ENCODE data around the gene ZNF668. TPM values are rescaled to one million over a fixed set of nuclear protein-coding genes. Genes with fewer than 3 reads are reported as not detected.

Gene ZNF668
- total RNA-seq, 4 donors from 2014 or later, result 7.3 to 10.7 (median 7.6) TPM

DNA sequence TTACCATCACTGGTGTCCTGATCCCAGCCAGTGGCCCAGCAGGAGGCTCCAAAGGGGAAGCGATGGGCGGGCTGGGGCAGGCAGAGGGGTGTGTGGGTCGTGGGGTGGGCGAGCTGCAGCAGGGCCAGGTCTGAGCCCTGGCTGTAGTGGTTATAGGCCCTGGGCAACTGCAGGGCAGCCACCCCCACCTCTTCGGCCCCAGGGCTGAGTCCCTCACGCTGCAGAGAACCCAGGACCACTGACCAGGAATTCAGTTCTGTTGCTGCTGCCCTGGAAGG lies 12.5 kb upstream of the ZNF668 start:
- TF ChIP-seq, protein P1, sequence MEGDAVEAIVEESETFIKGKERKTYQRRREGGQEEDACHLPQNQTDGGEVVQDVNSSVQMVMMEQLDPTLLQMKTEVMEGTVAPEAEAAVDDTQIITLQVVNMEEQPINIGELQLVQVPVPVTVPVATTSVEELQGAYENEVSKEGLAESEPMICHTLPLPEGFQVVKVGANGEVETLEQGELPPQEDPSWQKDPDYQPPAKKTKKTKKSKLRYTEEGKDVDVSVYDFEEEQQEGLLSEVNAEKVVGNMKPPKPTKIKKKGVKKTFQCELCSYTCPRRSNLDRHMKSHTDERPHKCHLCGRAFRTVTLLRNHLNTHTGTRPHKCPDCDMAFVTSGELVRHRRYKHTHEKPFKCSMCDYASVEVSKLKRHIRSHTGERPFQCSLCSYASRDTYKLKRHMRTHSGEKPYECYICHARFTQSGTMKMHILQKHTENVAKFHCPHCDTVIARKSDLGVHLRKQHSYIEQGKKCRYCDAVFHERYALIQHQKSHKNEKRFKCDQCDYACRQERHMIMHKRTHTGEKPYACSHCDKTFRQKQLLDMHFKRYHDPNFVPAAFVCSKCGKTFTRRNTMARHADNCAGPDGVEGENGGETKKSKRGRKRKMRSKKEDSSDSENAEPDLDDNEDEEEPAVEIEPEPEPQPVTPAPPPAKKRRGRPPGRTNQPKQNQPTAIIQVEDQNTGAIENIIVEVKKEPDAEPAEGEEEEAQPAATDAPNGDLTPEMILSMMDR (IDR thresholded peaks at IDR 0.05; ENCODE audit: low read depth), result no peak

DNA sequence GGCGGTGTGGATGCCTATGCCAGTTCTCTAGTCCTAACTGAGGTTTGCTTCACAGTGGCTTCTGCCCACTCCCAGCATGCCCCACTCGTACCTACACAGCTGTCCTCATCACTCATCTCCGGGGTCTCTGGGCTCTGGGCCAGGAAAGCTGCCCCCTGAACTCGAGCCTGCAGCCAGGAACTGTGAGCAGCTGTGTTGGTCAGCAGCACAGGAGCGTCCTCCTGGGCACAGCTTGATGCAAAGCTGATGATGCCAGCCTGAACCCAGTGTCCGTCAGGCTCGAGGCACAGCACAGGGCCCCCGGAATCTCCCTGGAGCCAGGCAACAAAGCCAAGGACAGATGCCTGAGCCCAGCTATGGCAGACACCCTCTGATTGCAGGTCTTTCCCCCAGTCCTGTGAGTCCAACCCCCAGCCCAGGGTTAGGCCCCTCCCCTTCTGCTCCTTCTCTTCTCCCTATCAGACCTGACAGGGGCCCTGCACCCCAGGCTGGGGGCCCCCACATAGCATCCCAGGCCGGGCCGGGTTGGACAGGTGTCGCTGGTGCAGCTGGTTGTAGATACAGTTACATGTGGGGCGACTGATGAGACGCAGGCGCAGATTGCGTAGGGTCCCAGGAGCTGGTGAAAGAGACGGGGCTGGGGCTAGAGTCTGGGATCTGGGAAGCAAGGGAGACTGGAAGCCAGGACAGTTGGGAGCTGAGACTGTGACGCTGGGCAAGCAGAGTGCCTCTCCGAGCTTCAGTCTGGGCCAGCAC lies 12.0 kb upstream of the ZNF668 start:
- TF ChIP-seq, protein P1 (IDR thresholded peaks at IDR 0.05; ENCODE audit: low read depth), result no peak

DNA sequence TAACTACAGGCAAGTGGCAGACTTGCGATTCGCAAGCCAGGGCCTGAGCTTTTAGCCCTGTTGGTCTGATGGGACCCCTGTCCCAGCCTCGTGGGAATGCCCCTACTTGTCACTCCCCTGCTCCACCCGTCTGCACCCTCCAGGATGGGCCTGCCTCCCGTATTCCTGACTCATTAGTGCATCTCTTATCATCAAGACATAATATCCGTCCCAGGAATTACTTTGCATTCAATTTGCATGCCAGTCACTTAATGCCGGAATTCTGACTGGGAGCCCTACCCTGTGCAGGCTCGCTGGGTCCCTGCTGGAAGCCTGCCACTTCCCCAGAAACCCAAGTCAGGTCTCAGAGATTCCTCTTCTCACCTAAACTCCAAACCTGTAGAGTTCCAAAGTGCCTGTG lies 11.4 kb upstream of the ZNF668 start:
- TF ChIP-seq, protein P1 (IDR thresholded peaks at IDR 0.05; ENCODE audit: low read depth), result no peak

DNA sequence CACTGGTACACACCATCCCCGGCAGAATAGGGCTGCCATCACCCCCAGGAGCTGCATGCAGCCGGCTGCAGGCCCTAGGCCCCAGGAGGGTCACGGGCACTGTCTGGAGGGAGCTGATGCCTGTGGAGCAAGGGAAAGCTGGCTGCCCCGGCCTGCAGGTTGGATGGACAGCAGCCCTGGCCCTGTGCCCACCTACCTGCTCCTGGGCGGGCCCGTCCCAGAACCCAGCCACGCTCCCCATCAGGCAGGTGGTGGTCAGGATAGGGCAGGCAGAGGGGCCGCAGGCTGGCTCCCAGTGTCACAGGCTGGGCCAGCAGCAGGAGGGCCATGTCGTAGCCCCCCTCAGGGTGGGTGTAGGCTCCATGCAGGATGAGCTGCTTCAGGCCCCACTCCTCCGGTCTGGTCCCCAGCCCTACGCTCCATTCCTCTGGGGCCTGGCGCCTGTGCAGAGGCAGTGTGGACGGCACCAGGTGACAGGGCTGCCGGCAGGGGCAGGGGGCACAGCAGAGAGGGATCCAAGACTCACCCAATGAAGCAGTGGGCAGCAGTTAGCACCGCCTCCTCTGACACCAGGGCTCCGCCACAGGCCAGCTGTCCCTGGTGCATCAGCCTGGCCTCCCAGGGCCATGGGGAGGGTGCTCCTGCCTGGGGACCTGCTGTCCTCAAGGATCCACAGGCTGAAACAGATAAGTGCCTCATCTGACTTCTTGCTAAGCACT lies 10.7 kb upstream of the ZNF668 start:
- TF ChIP-seq, protein P1 (IDR thresholded peaks at IDR 0.05; ENCODE audit: low read depth), result no peak

DNA sequence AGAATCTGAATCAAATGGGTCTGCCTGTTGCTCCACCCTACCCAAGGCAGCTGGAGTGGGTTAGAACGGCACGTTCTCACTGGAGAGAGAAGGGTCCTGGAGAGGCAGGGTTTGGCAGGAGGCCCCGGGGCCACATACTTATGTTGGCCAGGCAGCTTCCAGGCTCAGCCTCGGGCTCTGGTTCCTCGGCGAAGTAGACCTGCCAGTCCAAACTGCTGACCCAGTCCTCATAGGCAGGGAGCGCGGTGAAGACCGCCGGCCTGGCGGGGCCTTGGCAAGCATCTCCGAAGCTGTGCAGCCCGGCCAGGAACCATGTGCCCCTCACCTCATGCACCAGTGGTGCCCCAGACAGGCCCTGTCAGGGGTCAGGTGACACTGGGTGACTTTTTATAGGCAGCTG lies 9.9 kb upstream of the ZNF668 start:
- TF ChIP-seq, protein P1 (IDR thresholded peaks at IDR 0.05; ENCODE audit: low read depth), result no peak

DNA sequence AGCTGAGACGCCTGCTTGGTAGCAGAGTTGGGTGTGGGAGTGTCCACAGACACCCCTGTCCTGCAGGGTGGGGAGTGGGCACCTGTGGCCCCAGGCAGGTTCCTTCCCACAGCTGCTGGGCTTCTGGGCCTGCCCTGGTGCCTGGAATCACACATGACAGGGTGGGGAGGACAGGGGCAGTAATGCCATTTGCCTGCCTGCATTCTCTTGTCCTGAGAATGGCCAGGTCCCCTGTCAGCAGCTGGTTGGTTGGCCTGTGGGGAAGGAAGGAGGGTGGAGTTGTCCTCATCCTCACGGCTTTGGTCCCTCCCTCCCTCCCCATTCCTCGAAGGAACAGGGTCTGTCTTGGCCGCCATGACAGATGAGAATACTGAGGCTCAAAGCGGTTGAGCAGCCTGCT lies 9.5 kb upstream of the ZNF668 start:
- TF ChIP-seq, protein P1 (IDR thresholded peaks at IDR 0.05; ENCODE audit: low read depth), result no peak

DNA sequence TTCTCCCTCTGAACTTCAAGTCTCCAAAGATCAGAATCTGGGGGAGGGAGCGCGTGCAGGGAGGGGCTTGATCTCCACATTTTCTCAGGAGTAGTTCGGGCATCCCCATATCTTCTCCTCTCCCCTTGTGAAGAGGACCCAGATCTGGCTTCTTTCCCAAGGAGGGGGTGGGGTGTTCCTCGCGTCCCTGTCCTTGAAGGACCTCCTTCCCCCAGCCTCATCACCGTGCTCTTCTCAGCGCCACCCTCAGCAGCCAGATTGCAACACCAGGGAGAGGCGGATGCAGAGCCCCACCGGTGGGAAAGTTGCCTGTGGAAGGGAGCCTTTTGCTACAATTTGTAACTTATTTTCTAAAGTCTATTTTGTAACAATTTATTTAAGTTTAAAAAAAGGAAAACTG lies 9.0 kb upstream of the ZNF668 start:
- TF ChIP-seq, protein P1 (IDR thresholded peaks at IDR 0.05; ENCODE audit: low read depth), result no peak
